GM19452 (cell line): ENCODE measurements around the gene NREP.

ENCODE experiments used
- ATAC-seq: cut with Tn5 transposase; IDR thresholded peaks from one replicate; pipeline ENCODE4 v1.9.1; 2021; ENCODE audit not compliant: unreplicated experiment

NREP gene

DNA sequence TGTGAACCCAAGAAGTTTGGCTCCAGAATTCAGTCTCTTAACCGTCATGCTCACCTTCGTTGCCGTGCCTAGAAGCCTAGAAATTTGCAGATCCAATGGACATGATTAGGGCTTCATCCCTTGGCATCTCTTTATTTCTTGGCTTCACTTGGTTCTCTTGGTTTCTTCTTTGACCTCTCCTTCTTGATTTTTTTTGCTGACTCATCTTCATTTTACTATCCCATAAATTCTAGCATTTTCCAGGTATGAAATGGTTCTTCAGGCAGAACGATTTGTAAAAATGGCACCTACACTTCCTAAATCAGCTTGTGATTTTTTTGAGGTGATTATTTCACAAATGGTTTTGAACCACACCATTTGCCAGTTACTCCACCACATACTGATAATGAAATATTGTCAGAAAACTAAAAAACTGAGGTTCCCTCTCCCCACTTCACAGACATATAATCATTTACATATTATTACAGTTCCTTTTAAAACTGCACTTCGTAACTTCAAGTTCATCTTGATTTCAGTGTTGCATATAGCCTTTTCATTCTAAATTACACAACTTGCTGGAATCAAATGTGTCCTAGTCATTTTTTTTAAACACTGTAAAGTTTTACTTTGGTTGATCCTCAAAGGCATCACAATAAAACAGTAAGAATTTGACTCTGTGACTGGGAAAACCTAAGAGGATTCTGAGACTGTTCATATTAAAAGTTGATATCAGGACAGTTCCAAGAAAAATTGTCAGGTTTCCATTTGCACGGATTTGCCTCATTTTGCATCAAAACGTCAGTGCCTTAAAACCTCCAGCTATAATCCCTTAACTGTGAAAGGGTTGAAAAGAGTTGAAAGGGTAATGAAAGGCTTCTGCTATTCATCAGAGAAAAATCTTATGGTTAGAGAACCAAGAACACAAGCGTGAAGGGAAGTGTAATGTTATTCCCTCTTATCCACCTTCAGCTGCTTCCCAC lies 8.9 kb upstream of the NREP start:
- ATAC-seq: no peak

DNA sequence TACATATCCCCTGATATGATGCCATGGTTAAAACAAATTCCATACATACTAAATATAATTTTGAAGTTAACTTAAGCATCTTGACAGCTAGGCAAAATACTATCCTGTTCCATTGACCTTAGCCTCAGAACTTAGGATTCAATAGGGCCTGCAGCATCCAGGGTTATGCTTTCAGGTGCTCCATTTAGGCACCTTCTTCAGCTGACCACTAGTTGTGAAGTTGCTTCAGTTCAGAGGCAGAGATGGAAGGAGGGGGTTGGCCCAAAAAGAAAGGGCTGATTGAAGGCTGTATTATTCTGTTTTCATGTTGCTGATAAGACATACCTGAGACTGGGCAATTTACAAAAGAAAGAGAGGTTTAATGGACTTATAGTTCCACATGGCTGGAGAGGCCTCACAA lies 7.0 kb upstream of the NREP start:
- ATAC-seq: no peak

DNA sequence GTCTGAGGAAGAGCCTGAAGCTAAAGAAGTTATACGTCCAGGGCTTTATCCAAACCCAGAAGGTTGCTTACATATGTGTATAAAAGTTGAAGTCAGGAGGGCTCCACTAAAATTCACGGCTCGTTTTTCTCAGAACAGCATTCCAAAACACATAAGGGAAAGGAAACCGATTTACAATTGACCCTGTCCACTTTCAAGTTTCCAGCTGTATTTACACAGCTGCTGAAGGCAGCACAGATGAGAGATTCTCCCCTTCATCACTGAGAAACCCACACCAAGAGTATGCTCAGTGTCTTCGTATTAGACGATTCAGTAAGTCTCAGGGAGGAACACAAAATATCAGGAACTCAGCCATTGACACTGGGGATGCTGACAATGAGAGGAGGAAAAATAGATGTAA lies 5.9 kb upstream of the NREP start:
- ATAC-seq: no peak

DNA sequence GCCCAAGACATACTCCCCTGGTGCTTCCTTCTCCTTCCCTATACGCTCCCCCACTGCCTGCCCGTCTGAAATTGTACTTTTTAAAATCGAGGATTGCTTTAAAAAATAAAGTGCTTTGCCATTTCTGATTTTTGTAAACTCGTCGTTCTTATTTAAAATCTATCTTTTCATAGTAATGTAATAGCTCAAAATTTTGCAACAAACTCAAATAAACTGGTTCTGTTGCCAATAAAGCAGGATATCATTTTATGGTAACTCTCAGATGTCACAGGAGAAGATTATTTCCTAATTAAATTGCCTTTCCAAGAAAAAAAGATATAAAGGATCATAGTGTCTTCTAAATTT lies 1.3 kb upstream of the NREP start:
- ATAC-seq: no peak

DNA sequence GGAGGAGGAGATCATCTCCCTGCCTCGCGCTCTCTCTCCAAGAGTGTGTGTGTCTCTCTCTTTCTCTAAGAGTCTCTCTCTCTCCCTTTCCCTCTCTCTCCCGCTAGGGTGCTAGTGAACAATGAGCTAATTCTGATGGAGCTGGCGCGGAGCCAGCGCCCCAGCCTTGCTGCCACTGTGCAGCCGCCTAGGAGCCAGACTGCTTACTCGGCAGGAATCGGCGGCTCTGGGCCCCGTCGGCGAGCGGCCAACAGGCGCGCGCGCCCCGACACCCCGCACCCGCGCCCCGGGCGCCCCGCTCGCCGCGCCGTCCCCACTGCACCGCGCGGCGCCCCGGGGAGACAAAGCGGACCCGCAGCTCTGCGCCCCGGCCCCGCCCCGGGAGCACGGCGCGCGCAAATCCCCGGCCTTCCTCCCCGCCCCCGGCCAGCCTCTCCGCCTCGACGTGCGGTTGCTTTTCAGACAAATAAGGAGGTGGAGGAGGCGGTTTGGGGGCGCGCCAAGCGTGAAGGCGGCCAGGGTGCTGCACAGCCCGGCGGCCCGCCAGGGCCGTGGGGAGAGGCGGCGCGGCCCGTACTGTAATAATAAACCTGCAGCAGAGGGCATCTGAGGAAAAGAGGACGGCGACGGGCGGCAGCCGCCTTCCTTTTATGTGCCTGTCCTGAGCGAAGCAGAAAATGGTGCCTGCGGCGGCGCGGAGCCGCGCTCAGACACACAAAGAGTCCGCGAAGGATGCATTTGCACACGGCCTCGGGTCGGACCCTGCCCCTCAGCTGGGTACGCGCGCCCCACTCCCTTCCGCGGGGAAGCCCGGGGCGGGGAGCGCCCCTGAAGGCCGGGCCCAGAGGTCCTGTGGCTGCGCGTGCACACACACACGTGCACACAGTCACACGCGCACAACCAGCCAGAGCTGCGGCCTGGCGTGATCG lies 625 bp upstream of the NREP start:
- peak; percentile 77 for ATAC-seq

DNA sequence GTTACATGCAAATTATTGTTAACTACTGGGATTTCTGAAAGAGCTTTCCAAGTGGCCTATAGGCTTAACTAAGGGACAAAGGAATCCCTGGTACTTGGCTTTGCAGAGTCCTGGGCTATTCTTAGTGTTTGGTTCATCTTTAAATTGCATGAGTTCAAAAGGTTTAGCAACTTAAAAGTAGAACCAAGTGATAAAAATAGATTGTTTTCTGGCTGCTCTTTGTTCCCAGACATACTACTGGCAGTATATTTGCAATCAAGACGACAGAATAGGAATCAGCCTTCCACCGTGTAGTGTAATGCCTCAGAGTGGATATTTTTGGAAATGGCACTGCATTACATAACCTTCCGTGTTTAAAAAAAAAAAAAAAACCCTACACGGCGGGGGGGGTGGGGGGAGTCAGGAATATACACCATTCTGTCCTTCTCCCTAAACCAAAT lies 1.0 kb downstream of the NREP start:
- no peak for ATAC-seq

DNA sequence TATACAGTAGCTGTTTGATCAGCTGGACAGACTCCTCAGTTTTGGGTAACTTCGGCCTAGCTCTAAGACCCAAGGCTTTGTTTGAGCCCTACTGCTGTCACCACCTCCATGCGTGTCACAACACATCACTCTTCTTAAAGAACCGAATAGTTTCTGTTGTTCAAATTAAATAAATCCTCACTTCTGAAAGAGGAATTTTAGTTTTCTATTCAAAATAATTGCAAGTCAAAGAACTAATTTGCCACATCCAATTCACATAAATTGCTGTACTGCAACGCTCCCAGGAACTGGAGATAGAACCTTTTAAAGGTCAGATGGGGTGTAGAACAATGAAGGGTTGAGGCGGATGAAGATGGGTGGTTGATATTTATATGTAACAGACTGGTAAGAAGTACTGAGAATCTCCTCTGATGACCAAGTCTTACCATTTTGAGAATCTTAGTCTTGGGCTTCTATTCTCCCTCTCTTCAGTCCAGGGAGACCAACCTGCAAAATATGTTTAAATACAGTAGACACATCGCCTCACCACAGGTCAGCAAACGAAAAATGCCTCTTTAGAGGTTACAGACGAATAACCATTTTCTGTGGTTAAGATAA lies 1.6 kb downstream of the NREP start:
- ATAC-seq: no peak

DNA sequence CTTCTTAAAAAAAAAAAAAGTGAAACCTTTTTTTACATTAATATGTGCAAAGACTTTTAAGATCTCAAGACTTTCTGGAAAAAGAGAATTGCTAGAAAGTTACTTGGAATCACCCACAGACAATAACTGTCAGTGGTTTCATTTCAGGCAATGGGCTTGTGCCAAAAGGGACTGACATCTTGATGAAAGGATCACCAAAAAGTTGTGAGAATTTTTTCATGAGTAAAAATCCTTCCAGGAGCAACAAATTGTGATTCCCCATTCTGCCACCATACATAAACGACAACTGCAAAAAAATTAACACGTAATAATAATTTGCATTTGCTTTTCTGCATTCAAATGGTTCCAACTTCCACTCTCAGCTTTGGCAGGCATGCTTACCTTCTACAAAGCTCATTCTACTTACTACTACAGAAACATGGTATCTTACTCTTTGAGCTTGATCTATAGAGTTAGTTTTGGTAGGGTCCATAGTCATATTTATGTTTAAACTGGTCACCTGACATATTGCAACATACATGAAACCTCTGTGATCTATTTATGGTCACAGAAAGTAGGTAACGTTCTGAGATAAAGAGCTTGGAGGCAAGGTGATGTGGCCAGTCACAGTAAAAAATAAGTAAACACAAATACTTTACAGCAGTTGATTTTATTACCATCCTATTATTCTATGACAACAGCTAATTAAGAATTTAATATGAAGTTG lies 3.0 kb downstream of the NREP start:
- no peak for ATAC-seq

DNA sequence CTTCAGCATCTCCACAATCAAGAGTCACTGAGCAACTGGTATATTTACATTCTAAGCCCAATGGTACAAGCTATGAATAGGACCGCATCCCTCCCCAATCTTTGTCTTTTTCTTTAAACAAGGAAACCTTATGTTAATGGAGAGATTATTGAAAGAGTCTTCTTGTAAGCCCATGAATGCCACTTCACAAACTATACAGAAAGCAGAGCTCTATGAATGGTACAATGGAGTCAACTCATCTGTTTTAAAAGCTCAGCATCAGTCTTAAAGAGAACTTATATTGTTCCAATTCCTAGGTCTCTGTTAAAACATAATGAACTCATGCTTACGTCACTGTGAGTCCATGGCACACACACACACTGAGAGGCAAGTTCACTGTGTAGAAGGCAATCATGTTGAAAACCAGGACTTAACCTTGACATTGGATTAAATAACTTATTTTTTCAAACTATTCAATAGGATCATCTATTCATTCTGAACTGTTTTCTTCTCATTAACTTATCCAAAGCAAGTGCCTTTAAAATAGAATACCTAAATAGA lies 4.5 kb downstream of the NREP start:
- ATAC-seq: no peak

DNA sequence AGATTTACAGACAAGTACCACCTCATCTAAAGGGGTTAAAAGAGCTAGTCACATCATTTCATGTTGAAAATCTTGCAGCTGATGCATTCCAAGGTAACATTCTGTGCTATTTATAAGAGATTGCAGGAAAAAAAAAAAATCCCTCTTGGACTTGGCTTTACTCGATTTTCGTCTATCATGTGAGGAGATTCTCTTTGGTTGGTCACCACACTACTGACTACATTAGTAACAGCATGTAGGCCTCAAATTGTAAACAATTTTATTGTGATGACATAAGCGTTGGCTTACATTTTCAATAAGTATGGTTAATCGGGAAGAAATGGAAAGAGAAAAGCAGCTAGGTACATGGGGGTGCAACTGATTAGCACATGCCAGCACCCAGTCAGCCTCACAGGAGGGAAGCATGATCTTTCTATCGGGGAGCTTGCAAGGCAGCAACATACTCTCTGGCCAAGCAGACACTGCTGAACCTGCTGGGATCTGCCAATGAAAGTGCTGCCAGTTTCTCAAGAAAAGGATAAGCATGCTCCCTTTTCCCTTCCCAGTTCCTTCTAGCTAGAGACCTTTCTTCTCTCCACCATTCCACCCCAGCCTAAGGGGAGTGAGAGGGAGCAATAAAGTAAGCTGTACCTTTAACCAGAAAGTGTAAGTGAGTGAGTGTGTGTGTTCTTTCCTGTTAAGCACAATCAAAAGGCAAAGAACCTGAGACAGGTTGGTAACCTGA lies 7.5 kb downstream of the NREP start:
- no peak for ATAC-seq

DNA sequence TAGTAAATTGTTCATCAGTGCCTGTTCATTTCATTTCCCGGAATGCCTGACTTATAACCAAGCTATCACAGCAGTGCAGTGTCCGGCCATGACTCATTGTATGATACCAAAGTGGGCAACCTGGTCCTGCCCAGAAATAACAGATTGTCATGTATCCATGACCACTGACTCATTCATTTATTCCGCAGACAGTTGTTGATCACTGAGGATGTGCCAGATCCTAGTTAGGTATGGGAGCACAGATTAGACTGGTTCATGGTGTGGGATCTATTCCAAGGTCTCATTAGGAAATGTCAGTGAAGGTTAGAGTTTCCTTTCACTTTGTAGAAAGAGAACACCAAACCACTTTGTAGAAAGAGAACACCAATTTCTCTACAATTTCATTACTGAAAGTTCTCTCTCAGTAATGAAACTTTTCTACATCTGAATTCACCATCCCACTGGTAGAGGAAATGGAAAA lies 8.7 kb downstream of the NREP start:
- no peak for ATAC-seq

DNA sequence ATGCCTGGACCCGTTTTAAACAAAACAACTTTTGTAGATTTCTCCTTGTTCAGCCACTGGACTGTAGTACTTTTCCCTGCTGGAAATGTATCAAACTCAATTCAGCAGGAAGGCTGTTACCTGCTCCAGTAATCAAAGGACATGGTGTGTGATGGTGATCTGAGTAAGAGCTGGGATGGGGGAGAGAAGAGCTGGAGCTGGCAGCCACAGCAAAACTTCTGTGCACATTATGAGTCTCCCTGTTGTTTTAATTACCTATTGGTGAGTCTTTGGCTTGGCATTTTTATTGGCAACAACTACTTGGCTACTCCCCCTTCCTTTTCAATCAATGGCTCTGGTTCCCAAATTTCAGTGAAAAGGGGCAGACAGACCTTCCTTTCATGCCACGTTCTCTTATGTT lies 9.7 kb downstream of the NREP start:
- ATAC-seq: no peak

DNA sequence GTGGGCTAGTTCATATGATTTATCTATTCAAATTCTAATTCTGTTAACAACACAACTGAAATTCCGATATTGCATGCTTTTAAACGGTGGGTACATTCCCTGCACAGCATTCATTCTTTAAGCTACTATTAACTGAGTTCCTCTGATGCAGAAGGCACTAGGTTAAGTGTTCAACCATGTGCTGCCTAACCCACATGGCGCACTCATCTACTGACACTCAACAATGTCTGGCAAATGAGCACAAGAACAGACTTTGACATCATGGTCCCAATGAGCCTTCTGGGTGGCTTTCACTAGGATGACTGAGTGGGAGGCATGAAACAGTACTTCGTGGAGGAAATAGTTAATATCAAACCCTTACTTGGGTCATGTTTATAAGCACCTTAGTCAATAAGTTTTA lies 10.2 kb downstream of the NREP start:
- no peak for ATAC-seq

DNA sequence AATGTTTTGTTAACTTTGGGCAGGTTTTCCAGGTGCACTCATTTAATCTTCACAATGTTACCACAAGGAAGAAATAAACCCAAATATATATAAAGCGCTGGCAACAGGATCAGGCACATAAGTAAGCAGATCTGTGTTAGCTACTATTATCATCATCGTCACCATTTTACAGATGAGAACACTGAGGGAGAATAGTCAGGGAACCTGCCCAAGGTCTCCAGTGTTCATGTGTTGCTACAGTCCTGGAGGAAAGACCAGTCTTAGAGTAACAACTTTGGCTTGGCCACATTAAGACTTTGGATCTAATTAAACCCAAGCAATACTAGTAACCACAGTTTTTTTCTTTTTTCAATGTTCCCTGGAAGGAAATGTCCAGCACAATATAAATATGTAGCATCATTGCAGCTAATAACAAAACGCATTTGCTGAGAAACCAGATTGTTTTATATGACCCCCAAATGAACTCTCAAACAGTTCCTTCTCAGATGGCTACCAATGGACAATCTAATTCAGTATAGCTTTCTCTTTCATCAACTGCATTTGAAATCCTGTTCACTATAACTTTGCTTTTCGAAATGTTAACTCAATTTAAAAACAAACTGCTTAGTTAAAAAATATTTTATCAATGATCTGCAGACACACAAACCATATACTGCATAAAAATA lies 11.8 kb downstream of the NREP start:
- ATAC-seq: no peak

DNA sequence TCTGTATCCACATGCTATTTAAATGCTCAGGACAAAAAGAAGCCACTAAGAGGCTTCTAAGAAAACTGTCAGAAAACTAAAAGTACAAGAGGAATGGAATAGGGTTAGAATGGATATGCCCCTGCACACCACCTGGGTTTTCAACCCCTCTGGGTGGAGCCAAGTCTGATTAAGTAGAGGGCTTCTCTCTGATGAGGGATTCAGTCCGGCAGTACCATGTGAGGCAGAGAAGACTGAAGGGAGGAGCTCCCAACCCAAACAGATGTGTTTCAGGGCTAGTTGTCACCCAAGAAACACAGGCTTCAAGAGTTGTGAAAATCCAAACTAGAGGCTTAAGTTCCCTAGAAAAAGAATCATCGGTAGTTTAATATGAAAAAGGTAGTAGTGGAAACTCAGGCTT lies 12.5 kb downstream of the NREP start:
- ATAC-seq: no peak

DNA sequence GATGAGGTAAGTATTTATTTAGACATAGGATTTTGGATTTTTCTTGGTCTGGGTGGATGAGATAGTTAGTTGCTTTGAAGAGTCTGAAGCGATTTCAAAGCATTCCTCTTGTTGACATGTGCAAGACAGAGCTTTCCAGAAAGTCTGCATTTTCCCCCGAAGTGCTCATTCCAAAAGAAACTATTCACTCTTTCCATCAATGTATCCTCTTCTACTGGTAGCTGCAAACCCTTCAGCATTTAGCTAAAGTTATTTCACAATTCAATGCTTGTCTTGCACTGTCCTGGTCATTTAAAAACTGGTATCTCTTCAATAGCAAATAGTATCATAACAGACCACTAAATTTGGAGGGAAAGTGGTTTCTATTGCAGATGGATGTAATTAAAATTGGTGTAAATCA lies 13.0 kb downstream of the NREP start:
- ATAC-seq: no peak

DNA sequence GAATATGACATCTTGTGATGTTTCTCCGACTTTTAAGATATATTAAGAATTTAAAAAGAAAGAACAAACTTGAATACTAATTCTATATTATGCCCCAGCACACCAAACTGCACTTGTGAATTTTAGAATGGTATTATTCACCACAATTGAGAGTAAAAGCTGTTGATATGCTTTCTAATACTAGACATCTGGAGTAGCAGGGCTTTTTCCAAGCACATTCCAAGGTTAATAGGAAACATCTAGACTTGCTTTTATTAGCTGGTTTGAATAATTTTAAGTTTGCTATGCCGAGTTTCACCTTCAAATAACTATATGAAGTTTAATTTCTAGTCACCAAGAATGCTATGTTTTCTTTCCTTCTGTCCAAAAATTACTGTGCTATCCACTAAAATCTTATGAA lies 13.5 kb downstream of the NREP start:
- no peak for ATAC-seq

DNA sequence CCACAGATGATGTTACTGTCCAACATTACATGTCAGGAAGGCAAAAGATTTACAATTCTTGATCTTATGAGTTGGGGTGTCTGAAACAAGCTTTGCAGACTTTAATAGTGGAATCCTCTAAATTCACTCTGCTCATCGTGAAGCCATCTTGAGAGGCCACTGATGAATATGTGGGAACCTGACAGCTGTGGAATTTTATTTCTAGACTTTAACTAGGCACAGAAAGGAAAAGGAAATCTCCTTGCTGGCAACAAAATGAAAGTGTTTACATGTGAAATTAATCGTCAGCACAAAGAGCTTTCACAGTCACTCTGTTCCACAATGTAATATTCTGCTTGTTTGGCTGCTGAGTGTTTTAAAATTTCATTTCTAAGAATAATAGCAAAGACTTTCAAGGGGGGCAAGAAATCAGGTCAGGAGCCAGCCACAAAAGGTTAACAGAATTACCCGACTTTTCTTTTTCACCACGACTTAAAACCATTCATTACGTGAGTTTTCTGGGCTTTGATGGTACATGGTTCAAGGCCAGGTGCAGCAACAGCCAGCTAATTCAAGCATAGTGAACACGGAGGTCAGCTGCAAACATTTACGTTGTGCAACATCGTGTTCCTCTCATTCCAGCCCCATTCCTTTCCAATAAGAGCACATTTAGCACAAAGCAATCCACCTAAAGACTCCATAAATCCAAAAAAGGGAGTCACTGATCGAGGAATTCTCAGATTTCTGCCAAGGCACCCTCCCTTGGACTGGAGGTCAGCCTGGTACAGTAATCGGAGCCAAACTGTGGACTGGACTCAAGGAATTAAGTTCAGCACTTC lies 14.6 kb downstream of the NREP start:
- no peak for ATAC-seq

DNA sequence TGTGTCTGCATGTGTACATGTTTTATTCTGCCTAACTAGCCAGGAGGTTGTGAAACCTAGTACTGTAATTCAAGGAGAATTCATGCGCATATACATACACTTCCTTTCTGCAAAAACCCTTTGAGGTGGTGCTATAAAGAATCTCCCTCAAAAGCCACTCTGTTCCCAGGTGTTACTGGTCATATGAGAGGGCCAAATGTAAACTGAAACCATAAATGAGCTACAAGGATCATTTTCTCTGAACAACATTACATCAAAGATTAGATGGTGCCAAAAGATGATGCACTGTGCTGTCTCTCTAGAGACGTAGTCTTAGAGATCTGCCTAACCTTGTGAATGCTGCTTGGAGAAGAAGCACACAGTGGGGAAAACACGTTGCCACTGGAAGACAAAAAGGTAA lies 15.7 kb downstream of the NREP start:
- peak; percentile 61 for ATAC-seq
